GM18502 (cell line): ENCODE results near the gene SERINC1.
"Not testable (repeated sequence)": the region's sequence is repeated elsewhere in the genome, so short reads cannot be mapped to it uniquely, and the experiment has no call there.

ENCODE experiments used
- ATAC-seq: cut with Tn5 transposase; IDR thresholded peaks from one replicate; pipeline ENCODE4 v1.9.1; 2021; ENCODE audit warnings: mild to moderate bottlenecking; ENCODE audit not compliant: unreplicated experiment, poor library complexity

SERINC1 gene

DNA sequence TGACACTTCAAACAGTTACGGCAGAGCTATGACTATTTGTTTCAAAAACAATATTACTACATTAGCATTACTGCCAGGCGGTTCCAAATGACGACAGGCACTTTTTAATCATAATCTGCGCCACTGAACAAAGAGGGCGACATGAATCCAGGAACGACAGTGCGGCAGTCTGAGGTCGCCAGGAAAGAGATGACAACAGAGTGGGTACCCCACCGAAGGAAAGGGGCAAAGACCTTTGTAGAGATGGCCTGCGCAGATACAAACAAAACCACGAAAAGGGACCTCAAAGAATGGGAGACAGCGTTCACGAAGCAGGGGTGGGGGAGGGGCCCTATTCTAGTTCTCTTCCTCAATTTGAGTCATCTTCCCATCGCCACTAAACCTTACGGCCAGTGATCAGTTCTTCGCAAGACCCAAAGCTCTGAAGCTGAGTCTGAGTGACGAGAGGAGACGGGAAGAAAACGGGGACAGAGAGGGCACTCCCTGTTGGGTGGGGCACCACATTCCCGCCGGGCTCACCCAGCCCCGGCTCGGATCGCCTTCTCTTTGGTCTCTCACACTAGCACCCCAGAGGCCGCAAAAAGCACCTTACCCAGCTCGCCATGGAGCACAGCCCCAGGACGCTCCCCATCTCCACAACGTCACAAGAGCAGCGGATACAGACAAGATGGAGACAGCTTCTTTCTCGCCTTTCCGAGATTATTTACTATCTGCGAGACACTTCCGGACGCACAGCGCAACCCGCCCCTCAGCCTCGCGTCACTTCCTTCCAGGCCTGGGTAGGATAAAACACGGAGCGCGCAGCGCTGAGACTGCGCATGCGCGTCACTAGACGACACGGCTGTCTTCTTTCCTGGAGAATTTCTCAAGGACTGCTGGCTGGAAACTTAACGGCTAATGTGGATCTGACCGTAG lies at the start of gene SERINC1:
TSS of gene SERINC1 (minus strand) at position 701 of the 915 bp plus-strand sequence. CDS start at position 631, 70 bp downstream.
- peak; percentile 99 for ATAC-seq

DNA sequence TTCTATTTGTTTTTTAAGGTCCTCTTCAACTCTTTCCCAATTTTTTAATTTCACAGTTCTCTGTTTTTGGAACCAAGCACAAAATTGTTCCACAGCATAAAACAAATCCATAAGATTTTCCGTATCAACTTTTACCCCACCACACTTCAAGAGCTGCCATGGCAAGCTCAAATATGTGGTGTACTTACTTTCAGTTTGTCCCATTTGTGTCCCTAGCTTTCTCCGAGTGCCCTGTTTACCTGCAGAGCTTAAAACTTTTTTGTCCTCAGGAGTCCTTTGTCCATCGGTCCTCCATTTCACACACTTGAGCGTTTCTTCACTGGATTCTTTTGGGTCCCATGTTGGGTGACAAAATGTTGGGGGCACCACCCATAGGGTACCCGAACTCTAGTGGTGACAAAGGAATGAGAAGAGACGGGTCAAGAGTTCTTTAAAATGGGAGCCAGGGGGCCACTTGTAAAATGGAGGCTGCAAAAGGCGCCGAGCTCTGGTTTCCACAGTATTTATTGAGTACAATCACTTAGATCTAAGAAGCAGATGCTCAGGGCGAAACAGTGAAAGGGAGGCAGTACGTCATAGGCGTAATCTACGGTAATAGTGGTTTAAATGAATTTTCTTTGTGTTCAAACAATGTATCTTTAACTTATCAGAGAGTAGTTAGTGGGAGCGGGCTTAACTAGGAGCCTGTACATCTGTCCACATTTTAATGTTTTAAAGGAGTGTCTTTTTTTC lies 39.8 kb upstream of the SERINC1 start:
- no peak for ATAC-seq

DNA sequence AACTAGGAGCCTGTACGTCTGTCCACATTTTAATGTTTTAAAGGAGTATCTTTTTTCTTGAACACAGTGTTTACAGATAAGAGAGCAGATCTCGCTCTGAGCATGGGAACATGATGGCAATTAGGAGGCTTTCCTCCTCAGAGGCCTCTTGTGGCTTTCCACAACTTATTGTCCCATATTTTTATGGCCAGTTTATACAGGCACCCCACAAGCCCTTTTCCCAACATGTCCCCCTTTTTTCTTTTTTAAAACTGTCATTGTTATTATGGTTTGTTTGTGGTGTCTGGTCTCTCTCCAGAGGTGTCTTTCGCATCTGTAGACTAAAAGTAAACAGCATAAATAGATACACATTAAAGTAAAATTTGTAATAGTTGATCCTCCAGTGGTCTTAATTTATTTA lies 33.6 kb upstream of the SERINC1 start:
- not testable (repeated sequence) for ATAC-seq

DNA sequence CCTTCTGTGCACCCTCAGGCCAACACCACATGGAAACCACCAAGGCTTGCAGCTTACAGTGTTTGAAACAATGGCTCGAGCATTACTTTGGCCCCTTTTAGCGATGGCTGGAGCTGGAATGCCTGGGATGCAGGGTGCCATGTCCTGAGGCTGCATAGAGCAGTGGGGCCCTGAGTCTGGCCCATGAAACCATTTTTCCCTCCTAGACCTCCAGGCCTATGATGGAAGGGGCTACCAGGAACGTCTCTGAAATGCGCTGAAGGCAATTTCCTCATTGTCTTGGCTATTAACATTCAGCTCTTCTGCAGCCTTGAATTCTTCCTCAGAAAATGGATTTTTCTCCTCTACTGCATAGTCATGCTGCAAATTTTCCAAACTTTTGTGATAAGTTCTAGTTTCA lies 29.9 kb upstream of the SERINC1 start:
- ATAC-seq: no peak

DNA sequence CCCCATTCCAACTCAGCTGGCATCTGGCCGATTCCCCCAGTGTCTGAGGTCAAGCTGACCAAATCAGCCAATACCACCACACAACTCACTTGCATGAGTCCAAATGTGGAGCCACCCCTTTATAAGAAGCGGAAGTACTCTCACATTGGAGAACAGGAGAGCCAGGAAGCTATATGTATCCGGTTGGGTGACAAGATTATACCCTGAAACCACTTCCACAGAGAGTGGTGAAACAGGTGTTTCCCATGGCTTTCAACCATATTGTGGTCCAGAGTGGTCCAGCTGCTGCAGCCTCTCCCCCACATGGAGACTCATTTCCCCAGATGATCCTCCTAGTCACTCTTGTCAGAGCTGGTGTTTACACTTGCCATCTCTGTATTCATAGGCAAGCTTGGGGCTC lies 24.0 kb upstream of the SERINC1 start:
- ATAC-seq: peak; percentile 82

DNA sequence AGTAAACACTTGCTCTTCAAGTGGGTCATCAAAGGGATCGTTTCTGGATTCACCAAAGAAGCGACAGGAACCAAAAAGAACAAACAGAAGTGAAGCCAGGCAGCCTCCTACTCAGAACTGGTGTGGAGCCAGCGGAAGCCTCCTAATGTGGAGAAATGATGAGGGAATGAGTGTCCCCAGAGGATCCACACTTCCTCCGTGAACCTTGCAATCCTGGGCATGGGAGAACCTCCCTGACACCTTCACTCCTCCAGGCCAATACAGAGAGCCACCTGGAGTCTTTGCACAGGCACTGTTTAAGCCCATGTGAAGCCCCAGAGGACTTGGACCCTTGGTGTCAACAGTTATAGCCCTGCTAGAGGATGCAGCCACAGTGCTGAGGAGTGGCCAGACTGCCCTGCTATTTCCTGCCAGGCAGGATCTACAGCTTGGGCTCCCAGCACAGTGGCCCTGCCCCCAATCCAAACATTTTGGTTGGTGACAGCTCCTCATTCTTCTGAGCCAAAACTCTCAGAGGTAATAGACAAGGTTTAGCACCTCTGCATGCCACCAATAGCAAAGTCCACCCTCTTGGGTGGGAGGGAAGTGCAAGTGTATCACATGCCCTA lies 23.2 kb upstream of the SERINC1 start:
- no peak for ATAC-seq

DNA sequence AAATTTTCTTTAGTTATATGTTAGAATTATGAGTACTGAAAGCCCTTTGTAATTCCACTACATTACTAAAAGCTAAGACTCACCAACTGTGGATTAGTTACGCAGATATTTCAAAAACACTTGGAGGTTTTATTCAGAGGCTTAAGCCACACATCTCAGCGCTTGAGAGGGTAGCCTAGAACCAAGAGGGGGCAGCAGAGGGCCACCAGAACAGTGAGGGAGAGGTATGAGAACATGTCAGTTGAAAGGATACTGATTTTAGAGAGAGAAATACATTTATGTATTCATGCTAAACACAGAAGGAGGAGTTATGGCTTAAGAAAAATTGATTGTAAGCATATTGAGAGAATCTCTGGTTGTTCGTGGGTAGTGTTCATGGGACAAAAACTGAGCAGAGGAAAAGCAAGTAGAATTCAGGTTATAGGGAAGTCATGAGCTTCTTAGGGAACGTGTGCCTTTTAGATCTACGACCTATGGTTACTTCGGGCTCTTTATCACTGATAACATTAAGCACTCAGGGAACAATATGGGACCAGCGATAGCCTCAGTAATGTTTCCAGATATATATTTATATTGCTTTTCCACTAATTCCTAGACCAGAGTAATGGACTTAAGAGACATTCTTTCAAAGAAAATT lies 20.4 kb upstream of the SERINC1 start:
- ATAC-seq: peak; percentile 87

DNA sequence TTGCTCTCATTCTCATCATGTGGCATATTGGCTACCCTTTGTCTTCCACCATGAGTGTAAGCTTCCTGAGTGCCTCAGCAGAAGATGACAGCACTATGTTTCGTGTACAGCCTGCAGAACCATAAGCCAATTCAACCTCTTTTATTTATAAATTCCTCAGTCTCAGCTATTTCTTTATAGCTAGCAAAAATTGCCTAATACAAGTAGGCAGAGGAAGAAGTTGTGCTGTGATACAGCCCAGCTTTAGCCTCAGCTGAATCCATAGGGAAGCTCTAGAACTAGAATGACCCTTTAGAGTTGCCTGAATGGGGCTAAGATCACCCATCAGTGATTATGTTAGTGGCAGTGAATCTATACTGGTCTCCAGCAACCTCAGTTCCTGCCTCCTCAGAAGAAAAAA lies 19.0 kb upstream of the SERINC1 start:
- ATAC-seq: no peak

DNA sequence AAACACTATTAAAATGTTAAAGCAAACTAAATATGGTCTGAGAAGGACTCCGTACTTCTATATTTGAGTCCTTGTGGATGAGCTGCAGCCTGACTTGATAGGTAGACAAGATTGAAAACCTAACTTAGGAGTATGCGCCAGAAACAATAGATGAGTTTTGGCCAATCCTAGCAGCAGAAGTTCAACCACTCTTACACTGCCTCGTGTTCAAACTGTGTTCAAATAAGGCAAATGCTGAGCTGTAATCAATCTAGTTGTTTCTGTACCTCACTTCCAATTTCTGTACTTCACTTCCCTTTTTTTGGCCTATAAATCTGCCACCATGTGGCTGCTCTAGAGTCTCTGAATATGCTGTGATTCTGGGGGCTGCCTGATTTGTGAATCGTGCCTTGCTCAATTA lies 13.2 kb upstream of the SERINC1 start:
- peak; percentile 95 for ATAC-seq

DNA sequence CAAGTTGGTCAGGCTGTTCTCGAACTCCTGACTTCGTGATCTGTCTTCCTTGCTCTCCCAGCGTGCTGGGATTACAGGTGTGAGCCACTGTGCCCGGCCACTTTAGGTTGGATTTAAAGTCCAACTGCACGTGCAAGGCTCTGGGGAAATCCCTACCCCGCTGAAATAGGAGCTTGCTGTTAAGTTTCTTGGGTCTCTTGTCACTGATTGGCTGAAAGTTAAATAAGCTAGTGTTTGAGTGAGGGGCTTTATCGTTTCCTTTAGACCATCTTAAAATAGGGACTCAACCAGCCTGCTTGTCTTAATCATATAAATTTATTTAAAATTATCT lies 11.1 kb upstream of the SERINC1 start:
- no peak for ATAC-seq

DNA sequence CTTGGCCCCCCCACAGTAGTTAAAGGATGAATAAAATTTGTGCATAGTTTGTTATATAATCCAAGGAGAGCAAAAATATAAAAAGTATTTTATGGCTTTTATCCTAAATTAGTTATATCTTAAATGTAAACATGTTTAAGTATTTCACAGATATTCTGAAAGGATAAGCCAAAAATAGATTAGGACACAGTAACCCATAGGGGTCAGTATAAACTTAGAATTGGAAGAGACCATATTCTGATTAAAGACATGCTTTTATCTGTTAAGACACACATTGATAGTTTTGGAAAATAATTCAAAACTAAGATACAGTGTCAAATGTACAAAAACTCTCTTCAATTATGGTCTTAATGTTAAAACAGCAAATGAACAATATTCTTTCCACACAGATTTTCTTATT lies 4.5 kb upstream of the SERINC1 start:
- ATAC-seq: no peak

DNA sequence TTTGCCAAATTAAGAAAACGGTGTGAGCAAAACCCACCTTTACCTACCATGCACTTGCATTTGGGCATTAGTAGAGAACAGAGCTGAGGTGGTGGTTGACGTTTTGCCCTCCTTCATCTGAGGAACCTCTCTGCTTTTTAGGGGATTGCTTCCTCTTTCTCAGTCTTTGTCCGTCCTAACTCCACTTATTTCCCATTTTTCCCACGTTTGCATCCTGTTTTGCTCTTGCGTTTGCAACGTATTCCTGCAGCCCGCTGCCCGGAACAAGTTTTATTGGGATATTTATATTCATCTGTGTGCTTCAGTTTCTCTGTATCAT lies 374 bp upstream of the SERINC1 start:
- ATAC-seq: peak; percentile 64

DNA sequence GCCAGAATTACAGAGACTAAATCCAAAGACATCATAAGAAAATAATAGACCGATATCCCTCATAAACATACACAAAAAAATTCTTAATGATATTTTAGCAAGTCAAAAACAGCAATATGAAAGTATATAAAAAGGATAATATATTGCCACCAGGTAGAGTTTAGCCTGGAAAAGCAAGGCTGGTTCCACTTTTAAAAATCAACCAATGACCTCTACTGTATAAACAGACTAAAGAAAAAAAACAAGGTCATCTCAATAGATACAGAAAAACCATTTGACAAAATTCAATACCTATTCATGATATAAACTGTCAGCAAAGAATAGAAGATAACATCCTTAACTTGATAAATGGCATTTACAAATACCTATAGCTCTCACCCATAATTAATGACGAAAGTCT lies 9.7 kb downstream of the SERINC1 start:
- ATAC-seq: no peak

DNA sequence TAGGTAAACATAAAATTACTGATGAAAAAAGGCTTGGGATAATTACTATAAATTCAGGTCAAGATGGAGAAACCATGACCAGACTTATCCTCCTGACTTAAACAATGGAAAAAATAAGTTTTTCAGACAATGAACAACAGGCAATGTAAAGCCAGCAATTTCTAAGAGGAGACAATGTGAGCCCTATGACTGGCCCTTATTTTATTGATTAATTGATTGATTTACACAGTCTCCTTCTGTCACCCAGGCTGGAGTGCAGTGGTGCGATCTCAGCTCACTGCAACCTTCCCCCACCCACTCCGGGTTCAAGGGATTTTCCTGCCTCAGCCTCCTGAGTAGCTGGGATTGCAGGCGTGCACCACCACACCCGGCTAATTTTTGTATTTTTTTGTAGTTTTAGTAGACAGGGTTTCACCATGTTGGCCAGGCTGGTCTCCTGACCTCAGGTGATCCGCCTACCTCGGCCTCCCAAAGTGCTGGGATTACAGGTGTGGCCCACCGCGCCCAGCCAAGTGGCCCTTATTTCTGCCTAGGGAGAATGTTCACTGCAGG lies 11.7 kb downstream of the SERINC1 start:
- not testable (repeated sequence) for ATAC-seq

DNA sequence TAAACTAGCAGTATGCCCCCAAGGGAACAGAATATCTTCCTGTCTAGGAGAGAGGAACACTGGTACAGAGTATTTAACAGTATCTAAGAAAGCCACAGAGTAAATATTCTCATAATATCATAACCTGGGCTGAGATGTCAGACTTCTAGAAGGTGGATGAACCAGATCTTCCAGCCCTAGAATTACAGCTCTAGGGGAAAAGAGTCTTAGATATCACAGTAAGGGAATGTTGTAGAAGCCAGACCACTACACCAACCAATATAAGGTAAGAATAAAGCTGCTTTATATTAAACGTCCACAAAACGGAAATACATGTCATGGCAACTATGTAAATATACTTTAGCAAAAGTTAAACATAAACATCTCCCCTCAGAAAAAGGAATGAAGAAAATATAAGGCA lies 12.4 kb downstream of the SERINC1 start:
- ATAC-seq: no peak

DNA sequence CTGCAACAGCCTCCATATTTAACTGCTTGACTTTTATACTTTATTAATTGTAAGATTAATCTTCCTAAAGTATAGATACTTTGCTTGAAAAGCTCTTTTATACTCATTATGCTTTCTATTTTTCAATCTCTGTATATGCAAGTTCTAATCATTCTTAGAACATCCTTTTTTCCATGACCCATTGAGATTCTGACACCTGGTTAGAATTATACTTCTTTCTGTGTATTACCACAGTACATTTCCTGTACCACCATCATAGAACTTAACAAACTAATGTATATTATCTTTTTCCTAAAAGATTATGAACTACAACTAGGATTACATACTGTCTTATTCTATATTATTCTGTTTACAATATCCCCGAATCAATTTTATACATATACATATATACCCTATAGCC lies 13.5 kb downstream of the SERINC1 start:
- no peak for ATAC-seq

DNA sequence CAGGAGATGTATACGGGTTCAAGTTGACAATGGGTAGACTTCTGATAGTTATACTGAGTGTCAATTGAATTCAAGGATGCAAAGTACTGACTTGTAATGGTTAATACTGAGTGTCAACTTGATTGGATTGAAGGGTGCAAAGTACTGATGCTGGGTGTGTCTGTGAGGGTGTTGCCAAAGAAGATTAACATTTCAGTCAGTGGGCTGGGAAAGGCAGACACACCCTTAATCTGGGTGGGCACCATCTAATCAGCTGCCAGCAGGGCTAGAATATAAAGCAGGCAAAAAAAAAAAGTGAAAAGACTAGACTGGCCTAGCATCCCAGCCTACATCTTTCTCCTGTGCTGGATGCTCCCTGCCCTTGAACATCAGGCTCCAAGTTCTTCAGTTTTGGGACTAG lies 16.5 kb downstream of the SERINC1 start:
- ATAC-seq: not testable (repeated sequence)

DNA sequence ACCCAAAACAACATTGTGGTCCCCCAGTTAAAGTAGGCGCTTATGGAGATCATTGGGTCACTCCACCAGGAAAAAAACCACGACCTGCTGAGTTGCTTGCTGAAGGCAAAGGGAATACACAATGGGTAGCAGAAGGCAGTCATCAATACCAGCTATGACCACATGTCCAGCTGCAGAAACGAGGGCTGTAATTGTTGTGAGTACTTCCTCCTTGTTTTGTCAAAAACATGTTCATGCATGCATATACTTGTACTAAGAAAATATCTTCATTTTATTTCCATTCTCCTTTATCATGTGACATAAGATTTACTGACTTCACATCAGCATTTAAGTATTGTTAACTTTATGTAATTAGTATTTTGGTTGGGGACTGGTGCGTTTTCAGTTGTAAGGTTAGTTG lies 16.9 kb downstream of the SERINC1 start:
- no peak for ATAC-seq

DNA sequence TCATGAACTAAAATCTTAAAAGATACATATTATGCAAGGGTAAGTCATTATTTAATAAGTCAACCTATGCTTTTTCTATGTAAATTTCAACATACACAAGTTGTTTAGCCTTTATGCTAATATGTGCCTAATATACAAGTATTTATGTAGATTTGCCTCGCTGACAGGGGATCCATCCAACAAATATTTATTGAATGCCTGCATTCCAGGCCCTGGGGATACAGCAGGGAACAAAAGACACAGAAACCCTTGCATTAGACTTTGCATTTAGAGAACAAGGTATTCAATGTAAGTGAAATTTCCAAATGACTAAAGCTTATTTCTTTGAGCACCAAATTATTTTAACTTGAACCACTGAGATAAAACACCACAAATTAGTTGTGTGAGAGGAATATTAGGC lies 19.1 kb downstream of the SERINC1 start:
- no peak for ATAC-seq

DNA sequence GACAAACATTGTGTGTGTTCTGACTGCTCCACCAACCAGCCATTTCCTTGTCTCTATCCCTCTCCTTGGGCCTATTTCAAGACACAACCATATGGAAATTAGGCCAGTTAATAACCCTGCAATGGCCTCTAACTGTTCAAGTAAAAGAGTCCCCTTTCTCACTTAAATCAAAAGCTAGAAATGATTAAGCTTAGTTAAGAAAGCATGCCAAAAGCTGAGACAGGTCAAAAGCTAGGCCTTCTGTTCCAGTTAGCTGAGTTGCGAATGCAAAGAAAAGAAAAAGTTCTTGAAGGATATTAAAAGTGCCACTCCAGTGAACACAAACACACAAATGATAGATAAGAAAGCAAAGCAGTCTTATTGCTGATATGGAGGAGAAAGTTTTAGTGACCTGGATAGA lies 22.5 kb downstream of the SERINC1 start:
- ATAC-seq: no peak

DNA sequence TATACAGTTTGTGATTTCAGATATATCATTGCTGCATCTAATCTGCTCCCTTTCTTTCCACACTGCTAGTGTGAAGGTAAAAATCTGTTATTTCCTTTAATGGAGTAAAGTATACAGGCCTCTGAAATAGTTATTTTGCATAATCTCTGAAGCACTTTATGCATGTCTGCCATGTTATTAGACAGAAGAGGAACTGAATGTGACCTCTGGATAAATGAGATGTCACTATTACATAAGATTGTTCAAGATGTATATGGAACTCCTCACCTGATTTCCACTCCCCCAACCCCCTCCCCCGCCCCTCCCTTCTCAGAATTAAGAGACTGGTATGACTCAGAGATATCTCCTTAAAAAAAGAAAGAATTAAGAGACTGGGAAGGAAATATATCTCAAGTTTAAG lies 26.3 kb downstream of the SERINC1 start:
- ATAC-seq: no peak
